HG02938 (cell line): Measurements from ENCODE around the gene RAB5A.
"Not testable (repeated sequence)": the region's sequence is repeated elsewhere in the genome, so short reads cannot be mapped to it uniquely, and the experiment has no call there.

Experiments used
- ATAC-seq: cut with Tn5 transposase; IDR thresholded peaks from one replicate; pipeline ENCODE4 v1.9.1; 2021; ENCODE audit warnings: mild to moderate bottlenecking, moderate library complexity; ENCODE audit not compliant: unreplicated experiment

Gene RAB5A

DNA sequence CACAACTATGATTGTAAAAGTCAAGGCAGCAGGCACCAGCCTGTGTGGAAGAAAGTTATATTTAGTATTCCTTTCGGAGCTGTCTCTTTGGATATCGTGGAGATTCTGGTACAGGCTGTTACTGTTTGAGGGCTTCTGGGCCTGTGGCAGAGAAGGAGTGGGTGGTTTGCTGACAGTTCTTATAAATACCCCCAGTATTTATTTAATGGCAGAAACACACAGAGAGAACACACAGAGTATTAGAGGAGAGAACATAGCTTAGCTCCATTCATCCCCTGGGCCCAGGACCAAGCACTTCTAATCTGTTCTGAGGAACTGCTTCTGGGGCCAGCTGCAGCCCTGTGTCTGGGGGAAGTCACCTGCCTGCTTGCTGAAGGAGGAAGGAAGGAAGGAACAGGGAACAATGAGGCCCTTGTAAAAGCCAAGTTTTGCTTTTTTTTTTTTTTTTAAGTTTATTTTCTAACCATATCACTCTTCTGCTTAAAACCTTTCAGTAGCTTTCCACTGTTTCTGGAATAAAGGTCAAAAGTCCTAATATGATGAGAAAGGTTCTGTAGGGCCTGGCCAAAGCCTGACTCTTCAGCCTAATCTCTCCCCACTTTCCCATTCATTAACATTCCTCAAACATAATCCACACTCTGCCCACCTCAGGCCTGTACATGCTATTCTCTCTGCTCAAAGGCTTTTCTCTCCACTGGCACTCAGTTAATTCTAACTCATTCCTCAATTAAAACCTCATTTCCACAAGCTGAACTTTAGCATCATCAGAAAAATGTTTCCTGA is 76.9 kb downstream of the RAB5A start:
- ATAC-seq: no peak

DNA sequence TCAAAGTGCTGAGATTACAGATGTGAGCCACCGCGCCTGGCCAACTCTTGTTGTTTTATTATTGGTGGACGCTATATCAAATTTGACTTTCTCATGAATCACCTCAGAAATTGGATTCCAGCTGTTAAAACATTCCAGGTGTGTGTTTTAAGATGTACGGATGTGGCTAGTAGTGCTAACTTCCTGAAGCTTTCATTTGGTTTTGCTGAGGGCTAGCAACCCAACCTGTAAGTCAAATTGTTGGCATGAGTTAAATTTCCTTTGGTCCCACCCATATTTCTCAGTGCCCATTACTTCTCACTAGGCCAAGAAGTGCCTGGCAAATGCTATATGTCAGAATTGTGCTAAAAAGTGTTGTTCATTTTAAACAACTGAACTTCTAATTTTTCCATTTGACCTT is 80.2 kb downstream of the RAB5A start:
- ATAC-seq: no peak

DNA sequence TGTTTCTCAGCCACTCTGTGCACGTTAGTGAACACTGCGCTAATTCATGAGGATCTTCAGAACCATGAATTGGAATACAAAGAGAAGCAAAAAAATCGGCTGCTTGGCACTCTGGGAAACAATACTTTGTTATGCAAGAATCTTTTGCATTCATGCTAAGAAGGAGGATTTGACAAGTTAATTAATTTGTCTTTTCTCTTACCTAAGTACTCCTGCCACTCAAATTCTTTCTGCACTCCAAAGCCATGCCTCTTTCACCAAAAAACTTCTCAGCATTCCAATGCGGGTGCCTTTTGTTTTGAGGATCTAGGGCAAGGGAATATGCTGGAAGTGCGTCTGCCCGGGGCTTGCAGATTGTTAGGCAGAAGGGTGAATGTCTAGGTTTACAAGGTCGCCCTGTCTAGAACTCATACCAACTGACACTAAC is 82.0 kb downstream of the RAB5A start:
- ATAC-seq: no peak

DNA sequence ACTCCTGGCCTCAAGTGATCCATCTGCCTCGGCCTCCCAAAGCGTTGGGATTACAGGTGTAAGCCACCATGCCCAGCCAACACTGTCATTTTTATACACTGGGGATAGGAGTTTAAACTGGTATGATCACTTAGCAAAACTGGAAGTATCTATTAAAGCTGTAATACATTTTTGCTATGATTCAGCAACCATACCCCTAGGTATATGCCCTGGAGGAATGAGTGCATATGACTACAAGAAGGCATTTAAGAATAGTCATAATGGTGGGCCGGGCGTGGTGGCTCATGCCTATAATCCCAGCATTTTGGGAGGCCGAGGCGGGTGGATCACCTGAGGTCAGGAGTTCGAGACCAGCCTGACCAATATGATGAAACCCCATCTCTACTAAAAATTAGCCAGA is 85.0 kb downstream of the RAB5A start:
- ATAC-seq: not testable (repeated sequence)
